Putamen (tissue), 1 donor: ENCODE measurements around the gene IL10RB.
"Not testable (repeated sequence)": the region's sequence is repeated elsewhere in the genome, so short reads cannot be mapped to it uniquely, and the experiment has no call there.

Experiments used
- DNase-seq: peaks from one replicate; pipeline ENCODE4 v3.0.0-alpha.2; 2016; ENCODE audit warnings: low spot score

IL10RB gene

DNA sequence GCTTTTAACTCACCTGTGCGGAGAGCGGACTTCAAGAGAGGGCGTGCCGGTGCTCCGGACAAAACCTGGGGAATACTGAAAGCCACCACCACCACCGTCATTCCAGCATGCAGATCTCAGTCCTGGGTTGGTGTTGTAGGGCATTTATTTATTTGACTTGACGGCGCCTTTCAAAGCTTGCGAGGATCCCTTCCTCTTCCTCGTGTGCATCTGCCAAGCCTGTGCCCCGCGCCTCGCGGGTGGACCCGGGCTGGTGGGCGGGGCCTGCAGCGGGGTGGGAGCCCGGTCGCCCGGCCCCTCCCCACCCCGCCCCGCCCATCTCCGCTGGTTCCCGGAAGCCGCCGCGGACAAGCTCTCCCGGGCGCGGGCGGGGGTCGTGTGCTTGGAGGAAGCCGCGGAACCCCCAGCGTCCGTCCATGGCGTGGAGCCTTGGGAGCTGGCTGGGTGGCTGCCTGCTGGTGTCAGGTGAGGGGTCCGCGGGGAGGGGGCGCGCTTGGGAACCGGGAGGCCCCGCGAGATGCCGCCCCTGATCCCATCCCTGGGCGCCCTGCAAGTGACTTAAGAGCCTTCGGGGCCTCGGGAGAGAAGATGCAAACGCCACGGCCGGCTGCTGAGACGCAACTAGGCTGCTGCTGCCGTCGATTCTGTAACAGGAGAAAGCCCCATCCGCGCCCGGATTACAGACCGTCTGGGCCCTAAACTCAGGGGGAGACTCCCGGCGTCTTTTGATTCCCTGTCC is at the start of gene IL10RB:
TSS of gene IL10RB (plus strand) at position 318 of the 739 bp plus-strand sequence. CDS start at position 417, 99 bp downstream.
- DNase-seq = peak; percentile 70

GRCh38 chr21:33217138-33217520 is 49.0 kb upstream of the IL10RB start:
- DNase-seq = no peak

GRCh38 chr21:33219300-33219699 is 46.9 kb upstream of the IL10RB start:
- DNase-seq = no peak

GRCh38 chr21:33219954-33220353 is 46.2 kb upstream of the IL10RB start:
- no peak for DNase-seq

GRCh38 chr21:33225376-33225775 is 40.8 kb upstream of the IL10RB start:
- not testable (repeated sequence) for DNase-seq

DNA sequence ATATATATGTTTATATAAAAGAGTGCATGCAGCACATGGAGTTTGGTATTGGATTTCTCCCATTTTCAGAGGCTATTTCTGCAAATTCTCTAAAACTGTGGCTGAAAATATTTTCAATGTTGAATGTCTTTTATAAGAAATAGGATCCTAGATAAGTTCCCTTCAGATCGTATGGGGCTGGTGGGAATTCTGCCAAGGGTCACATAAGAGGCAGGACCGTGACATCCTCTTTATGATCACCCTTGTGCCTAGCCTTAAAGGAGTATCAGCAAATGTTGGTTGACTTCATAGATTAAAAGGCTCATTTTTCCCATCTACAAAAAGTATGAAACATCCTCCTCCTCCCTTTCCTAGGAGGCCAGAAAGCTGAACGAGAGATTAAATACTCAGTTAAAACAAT is 37.7 kb upstream of the IL10RB start:
- no peak for DNase-seq

DNA sequence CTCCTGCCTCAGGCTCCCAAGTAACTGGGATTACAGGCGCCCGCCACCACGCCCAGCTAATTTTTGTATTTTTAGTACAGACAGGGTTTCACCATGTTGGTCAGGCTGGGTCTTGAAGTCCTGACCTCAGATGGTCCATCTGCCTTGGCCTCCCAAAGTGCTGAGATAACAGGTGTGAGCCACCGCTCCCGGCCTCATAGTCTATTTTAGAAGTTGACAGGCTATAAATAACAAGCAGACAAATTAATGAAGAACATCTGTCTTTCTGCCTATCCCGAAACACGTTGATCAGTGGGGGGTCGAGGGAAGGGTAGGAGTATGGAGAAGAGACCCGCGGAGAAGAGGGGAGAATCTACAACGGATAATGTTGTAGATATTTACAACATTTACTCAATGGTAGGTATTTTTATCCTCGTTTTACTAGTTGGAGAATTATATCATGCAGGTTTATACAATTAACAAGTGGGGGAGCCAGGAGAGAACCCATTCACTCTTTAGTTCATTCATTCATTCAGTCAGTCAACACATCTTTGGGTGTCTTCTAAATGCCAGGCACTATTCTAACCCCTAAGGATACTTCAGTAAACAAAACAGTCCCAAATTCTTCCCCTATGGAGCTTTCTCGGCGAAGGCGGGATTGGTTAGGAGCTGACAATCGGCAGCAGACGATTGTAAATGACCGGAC is 36.9 kb upstream of the IL10RB start:
- DNase-seq = no peak

DNA sequence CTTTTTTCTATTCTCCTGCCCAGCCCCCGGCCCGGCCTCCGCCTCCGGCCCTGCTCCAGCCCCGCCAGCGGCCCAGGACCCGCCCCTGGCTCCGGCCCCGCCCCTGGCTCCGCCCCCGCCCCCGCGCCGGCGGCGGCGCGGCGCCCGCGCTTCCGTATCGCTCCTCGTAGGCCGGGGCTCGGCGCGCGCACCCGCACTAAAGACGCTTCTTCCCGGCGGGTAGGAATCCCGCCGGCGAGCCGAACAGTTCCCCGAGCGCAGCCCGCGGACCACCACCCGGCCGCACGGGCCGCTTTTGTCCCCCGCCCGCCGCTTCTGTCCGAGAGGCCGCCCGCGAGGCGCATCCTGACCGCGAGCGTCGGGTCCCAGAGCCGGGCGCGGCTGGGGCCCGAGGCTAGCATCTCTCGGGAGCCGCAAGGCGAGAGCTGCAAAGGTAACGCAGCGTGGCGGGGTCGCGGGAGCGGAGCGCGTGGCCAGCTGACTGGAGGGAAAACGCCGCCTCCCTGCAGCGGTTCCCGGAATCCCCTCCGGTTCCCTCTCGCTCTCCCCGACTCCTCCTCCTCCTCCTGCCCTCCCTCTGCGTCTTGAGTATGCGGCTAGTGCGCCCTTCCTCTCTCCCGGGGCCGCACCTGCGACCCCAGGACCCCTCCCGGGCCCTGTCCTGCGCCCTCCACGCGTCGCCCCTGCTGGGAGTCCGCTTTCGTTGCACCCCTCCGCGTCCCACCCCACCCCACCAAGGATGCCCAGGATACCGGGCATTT is 36.2 kb upstream of the IL10RB start, which contains the start of gene IFNAR2:
TSS of gene IFNAR2 (plus strand) at position 155 of the 761 bp plus-strand sequence. CDS start 11,985 bp downstream, outside the sequence.
- DNase-seq = peak; percentile 72

DNA sequence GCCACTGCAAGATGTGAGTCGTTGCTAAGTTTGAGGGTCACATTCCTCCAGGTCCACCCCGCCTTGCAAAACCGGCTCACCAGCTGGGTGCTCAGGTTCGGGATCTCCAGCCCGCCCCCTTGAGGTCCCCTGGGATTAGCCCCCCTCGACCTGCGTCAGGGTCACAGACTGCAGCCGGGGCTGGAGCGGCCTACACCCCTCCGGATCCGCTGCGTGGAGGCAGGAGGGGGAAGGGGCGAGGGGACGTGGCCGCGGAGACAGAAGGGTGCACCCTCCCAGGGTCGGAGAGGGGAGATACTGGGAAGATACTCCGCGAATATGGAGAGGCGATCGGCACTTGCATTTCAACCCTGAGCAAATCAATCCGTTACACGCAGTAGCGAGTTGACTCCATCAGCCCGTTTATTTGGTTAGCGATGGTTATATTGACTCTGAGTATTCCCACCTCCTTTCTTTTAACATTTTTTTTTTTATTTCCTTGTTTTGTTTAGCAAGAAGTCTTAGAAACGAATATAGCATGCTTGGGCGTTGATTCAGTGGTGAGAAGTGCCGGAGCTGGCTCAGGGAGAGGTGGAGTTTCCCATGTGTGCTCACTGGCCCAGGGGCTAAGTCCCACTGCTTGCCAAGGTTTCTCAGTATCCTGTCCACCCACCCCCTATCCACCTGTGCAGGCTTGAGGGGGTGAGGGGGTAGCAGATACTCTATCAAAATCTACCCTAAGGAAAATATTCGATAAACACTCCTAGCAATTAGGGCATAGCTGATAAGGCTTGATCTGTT is 35.4 kb upstream of the IL10RB start:
- DNase-seq = peak; percentile 44

GRCh38 chr21:33231526-33231925 is 34.6 kb upstream of the IL10RB start:
- no peak for DNase-seq

DNA sequence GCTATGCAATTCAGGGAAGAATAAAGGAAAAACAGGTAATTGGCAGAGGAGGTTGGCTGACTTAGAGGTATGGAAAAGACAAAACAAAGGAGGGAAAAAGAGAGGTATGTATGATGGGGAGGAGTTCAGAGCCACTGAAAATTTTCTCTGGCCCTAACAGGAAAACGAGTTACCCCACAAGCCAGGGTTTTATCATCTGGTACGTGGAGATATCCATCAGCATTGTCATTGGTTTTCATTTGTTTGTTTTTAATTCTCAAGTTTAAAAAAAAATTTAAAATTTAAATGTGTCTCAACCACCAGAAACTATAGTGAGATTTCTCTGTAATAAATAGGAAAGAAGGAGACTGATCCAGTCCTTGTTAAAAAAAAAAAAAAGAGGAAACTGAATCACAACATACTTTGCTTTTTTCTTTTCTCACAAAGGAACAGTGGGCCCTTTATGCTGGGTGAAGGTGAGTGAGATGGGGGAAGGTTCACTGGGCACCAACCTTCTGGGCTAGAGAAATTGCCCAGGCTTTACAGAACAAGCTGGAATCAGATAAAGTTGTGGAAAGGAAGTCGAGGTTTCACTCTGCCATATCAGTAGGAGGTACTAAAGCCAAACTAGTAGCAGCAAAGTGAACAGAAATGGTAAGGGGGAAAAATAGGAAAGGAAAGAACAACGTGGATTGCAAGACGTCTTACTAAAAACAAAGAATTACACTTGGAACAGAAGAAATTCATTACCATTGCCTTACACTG is 33.7 kb upstream of the IL10RB start:
- DNase-seq = no peak

DNA sequence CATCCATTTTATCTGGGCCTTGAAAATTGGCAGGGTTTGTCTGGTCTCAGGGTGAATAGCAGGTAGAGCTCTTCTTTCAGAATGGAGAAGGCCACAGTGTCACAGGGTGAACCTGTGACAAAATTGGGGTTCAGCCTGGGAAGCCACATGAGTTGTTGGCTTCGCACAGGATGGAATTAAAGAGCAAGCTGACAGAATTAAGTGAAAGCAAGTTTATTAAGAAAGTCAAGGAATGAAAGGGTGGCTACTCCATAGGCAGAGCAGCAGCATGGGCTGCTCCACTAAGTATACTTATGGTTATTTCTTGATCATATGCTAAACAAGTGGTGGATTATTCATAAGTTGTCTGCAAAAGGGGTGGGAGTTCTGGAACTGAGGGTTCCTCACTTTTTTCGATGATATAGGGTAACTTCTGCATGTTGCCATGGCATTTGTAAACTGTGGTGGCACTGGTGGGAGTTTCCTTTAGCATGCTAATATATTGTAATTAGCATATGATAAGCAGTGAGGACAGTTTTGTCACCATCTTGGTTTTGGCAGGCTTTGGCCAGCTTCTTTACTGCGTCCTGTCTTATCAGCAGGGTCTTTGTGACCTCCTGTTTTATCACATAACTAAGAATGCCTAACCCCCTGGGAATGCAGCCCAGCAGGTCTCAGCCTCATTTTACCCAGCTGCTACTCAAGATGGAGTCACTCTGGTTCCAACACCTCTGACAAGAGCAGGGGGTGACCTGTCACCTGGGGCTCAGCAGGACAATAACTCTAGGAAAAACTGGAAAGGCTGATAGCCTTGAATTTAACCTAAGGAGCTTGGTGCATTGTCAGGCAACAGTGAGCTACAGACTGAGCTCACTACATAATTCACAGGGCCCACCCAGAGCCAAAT is 31.3 kb upstream of the IL10RB start:
- DNase-seq = no peak

DNA sequence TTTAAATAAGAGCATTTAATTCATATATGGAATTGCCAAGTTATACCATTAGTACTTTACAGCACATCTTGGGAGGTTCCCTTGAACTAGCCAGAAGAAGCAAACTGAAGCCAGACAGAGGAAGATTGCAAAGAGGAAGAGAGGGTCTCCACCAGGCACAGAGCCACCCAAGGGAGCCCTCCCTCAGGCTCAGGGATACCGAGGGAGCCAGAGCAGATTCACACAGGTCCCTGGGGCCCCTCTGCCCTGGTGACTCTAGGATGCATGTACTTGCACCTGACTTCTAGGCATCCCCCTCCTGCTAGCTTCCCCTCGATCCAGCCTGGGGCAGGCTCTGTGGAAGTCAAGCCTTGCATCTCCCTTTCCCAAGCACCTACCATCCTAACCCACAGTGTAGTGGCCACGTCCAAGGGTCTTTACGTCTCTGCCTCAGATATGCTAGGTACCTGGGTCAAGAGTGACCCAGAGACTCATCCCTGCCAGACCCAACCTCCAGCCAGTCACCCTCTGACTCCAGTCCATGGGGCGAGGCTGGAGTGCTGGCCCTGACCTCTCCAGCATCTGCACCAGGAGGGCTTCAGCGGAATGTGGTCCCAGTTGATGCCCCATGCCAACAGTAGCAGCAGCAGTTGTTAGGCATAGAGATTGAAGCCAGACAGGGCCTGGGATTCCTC is 30.0 kb upstream of the IL10RB start:
- DNase-seq = no peak

- DNase-seq = no peak
Measured at GRCh38 chr21:33236766-33237165, 29.4 kb upstream of the IL10RB start.

GRCh38 chr21:33237486-33237885 is 28.7 kb upstream of the IL10RB start:
- DNase-seq = no peak

- no peak for DNase-seq
Measured at GRCh38 chr21:33238146-33238545, 28.0 kb upstream of the IL10RB start.

GRCh38 chr21:33238565-33239255 is 27.5 kb upstream of the IL10RB start:
- no peak for DNase-seq

DNA sequence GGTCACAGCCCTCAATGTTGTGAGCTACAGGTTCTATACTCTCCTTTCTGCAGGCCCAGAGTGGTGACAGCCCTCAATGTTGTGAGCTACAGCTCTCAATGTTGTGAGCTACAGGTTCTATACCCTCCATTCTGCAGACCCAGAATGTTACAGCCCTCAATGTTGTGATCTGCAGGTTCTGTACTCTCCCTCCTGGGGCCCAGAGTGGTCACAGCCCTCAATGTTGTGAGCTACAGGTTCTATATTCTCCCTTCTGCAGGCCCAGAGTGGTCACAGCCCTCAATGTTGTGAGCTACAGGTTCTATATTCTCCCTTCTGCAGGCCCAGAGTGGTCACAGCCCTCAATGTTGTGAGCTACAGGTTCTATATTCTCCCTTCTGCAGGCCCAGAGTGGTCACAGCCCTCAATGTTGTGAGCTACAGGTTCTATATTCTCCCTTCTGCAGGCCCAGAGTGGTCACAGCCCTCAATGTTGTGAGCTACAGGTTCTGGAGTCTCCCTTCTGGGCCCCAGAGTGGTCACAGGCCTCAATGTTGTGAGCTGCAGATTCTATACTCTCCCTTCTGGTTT is 26.5 kb upstream of the IL10RB start:
- DNase-seq = not testable (repeated sequence)

DNA sequence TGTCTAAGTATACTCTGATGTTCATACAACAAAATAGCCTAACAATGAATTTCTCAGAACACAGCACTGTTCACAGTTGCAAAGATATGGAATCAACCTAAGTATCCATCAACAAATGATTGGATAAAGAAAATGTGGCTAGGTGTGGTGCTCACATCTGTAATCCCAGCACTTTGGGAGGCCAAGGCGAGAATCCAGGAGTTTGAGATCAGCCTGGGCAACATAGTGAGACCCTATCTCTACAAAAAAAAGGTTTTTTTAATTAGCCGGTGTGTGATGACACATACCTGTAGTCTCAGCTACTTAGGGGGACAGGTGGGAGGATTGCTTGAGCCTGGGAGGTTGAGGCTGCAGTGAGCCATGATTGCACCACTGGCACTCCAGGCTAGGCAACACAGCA is 25.8 kb upstream of the IL10RB start:
- no peak for DNase-seq
